ENCODE measurements around the gene KRT2.

The KRT2 gene

GRCh38 chr12:52636189-52636588, 15.8 kb downstream of the KRT2 start:
- FAIRE-seq = no peak

- FAIRE-seq = no peak
Observed at GRCh38 chr12:52634266-52635056, 17.6 kb downstream of the KRT2 start.

DNA sequence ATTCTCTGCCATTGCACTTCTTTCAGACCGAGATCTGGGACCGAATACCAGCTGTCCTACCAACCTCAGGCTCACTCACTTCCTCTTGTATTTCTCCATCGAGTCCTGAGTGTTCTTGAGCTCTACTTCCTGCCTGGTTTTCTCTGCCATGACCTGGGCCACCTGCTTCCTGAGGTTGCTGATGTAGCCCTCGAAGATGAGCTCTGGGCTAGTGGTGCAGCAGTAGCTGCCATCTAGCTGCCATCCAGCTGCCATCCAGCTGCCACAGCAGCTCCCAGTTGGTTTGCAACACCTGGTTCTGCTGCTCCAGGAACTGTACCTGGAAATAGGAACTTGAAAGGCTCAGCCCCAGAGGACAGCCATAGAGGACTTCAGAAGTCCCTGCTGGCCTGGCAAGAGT, 18.6 kb downstream of the KRT2 start:
- no peak for FAIRE-seq

GRCh38 chr12:52632656-52633055, 19.4 kb downstream of the KRT2 start:
- FAIRE-seq = no peak

- FAIRE-seq = no peak
Observed at GRCh38 chr12:52631676-52632459, 20.1 kb downstream of the KRT2 start.

DNA sequence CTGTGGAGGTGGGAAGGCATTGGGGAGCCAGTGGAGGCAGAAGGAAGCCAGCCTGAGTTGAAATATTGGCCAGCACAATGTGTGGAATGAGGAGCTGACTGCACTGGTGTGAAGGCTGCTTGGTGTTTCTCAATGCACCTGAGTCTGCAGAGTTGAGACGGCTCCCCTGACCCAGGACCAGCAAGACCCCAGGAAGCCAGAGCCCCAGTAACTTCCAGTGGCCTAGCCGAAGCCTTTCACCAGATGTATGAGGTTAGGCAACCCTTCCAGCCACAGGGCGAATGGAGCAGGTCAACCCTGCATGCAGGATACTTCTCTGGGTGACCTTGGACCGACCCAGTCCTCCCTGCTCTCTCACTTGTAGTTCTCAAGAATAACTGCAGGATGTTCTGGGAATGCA, 20.7 kb downstream of the KRT2 start:
- no peak for FAIRE-seq

- no peak for FAIRE-seq
Observed at GRCh38 chr12:52630599-52631200, 21.3 kb downstream of the KRT2 start.

DNA sequence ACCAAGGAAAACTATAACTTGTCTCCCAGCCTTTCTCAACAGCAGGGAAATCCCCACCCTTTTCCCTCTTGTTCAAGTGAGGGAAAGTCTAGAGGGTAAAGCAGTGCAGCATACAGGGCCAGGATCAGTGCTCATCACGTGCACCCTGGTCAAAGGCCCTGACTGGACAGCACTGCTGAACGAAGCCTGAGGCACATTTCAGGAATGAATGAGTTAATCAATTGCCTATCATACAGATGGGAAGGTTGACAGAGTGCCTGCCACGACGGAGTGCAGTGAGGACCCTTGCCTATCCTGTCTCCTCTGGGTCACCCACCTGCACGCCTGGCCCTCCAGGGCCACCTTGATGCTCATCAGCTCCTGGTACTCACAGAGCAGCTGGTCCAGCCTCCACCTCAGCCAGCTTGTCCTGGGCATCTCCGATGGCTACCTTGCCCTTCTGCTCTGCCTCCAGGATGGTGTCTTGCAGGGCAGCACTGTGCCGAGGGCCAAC, 22.0 kb downstream of the KRT2 start:
- FAIRE-seq = no peak

- no peak for FAIRE-seq
Observed at GRCh38 chr12:52629281-52630007, 22.6 kb downstream of the KRT2 start.

DNA sequence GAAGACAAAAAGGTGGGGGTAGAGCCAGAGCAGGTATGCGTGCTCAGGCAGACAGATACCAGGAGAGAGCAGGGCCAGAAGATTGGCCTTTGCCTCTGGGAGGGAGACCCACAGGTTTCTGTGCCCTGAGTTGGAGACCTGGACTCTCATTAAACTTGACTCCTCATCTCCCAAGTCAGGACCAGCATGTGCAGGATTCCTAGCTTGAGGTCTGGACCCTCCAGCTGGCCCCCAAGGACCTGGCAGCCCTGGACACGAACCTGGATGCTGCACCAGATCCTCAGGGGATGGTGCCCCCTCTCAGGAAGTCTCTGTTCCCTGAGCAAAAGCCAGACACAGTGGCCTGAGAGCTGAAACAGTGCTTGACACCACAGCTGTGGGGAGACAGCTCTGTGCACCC, 23.2 kb downstream of the KRT2 start:
- FAIRE-seq = no peak

GRCh38 chr12:52628111-52628507, 23.9 kb downstream of the KRT2 start:
- no peak for FAIRE-seq

- FAIRE-seq = no peak
Observed at GRCh38 chr12:52627395-52628110, 24.5 kb downstream of the KRT2 start.

- FAIRE-seq = no peak
Observed at GRCh38 chr12:52622349-52622748, 29.7 kb downstream of the KRT2 start.

DNA sequence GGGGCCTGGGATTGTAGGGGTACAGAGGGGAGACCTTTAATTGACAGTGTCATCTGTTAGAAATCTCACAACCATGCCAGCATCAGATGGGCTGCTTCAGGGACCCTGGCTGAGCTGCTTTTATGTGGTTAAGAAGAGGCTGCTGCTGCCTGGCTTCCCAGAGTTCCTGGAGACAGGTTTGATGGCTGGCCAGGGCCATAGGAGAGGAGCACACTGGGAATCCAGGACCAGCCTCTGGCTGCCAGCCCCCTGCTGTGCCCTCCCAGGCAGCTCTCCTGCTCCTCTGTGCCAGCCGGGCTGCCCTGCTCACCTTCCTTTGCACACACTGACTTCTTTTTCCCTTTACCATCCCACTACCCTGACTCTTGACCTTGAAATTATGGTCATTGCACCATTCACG, 33.1 kb downstream of the KRT2 start:
- no peak for FAIRE-seq

DNA sequence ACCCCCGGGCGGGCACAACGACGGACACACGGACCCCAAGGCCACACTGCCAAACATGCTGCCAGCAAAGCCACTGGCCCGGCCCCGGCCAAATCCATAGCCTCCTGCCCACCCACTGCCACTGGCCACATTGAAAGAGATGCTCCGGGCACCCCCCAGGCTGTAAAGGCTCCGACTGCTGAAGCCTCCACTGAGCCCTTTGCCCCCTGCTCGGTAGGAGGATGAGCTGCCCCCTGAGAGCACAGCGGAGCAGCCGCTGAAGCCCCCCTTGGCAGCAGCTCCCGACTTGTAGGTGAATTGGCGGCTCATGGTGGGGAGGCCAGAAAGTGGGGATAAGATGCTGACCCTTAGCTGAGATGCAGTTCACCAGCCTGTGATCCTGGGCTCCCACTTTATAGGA, 33.8 kb downstream of the KRT2 start, which contains the start of gene KRT73:
Gene KRT73, minus strand, starts transcription at position 344 of the 400 bp plus-strand sequence. Its CDS starts 35 bp downstream, at position 309.
- FAIRE-seq = no peak

GRCh38 chr12:52617403-52617785, 34.6 kb downstream of the KRT2 start:
- FAIRE-seq = no peak

DNA sequence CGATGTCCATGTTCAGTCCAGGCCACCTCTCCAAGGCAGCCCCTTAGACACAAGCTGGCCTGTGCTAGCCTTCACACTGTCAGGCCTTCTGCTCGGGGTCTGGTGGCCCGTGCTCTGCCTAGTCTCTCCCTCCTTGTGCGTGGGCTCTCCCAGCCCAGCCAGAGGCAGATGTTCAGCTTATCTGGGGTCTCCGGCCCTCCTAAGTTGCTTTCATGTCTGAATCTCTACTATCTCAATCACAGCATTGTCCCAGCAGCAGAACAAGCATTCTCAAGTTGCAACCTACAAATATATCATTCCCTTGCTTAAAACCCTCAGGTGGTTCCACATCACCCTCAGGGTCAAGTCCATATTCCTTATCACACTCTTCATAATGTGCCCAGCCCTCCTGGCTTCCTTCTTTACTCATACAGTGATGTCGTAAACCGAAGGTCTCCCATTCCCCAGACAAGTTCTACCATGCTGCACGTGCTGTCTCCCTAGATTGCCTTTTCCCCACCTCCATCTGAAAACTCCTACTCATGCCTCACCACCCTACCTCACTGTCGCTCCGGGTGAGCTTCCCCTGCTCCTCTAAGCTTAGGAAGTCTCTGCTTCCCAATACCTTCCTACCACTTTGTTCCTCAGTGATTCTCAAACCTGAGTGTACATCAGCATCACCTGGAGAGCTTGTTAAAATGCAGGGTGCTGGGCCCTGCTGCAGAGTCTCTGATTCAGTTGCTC, 35.2 kb downstream of the KRT2 start:
- FAIRE-seq = no peak

GRCh38 chr12:52615912-52616311, 36.1 kb downstream of the KRT2 start:
- FAIRE-seq = no peak

- FAIRE-seq = no peak
Observed at GRCh38 chr12:52615208-52615868, 36.7 kb downstream of the KRT2 start.

DNA sequence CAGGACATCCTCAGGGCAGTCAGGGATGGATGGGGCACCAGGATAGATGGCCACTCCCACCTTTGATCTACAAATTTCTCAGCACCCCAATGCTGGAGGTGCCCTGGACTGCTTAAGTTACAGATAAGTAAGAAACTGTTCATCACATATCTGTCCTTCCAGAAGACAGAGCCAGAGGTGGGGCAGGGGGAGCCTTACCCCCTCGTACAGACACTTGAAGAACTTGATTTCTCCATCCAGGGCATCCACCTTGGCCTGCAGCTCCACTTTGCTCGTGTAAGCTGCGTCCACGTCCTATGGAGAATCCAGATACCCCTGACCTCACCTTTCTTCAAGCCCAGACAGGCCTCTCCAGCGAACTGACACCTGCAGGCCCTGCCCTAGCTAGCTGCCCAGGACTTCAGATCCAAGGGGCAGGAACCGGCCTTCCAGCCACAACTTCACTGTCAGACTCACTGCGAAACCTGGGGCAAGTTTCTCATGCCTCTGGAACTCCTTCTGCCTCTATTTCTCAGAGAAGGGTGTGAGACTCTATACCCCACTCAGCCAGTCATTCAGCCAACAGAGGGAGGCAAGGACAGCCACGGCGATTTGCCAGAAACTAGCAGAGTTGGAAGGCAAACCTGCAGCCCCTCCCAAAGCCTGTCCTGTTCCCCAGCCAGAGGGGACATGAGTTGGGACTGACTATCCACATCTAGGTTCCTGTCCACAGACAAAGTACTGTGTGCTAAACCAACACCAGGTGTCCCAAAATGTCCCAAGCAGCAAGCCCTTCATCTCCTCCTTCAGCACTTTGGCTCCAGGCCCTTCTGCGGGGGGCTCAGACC, 37.4 kb downstream of the KRT2 start:
- no peak for FAIRE-seq

Measured in TTC549 (cell line).